Measurements from ENCODE around the gene ACTR6. TPM values are rescaled to one million over a fixed set of nuclear protein-coding genes. Genes with fewer than 3 reads are reported as not detected.

ACTR6 gene
- total and polyA plus RNA-seq, 4 experiments from 2014 or later: 37.5 to 64.2 (median 48.3) TPM

DNA sequence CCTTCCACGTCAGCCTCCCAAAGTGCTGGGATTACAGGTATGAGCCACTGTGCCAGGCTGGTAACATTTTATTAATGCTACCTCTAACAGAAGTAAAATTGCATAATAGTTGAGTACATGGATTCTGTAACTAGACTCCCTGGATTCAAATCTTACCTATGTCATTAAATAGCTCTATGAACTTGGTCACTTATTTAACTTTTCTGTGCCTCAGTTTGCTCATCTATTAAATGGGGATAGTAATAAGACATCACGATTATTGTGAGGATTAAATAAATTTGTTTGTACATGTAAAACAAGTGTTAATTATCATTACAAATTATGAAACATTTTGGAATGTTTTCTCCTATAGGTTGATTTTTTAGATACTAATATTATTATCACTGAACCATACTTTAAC lies 6.7 kb downstream of the ACTR6 start:
- no peaks in the 10 kb centered on the region for H3K27me3 ChIP-seq (ENCODE audit: insufficient read depth, low read length)
- intact Hi-C loops (cut with micrococcal nuclease): loop anchor here (10.0 kb wide), 1 partner anchor 1917 kb away; the partner anchor contains the start of genes NUP37 and PARPBP
- Mint-ChIP-seq H3K4me3 (no peak overlapping the region), H3K27me3 (no peaks in the 10 kb centered on the region), H3K4me1 (peaks cover 6 to 20% (median 12%) of the 10 kb centered on the region in 4 donors), H3K27ac (no peak overlapping the region), H3K9me3 (no peaks in the 10 kb centered on the region), H3K36me3 (peaks cover 32 to 48% of the 10 kb centered on the region in 2 donors)
- H3K36me3 ChIP-seq (ENCODE audit: insufficient read depth, low read length): peaks cover 41% of the 10 kb centered on the region
- no peak overlapping the region for H3K4me3 ChIP-seq (ENCODE audit: low read length in 2 of 2)
- DNase-seq: no peak
- H3K9me3 ChIP-seq (ENCODE audit: control insufficient read depth in 1 of 2, low read length in 2 of 2): no peaks in the 10 kb centered on the region
- ChIA-PET CTCF (ENCODE audit: partially characterized antibody) (no interaction called here), POLR2A (ENCODE audit: partially characterized antibody) (no interaction called here)
- peaks cover 16% of the 10 kb centered on the region for H3K4me1 ChIP-seq (ENCODE audit: insufficient read depth, low read length)
- H3K27ac ChIP-seq (ENCODE audit: low read depth, low read length): no peak overlapping the region

DNA sequence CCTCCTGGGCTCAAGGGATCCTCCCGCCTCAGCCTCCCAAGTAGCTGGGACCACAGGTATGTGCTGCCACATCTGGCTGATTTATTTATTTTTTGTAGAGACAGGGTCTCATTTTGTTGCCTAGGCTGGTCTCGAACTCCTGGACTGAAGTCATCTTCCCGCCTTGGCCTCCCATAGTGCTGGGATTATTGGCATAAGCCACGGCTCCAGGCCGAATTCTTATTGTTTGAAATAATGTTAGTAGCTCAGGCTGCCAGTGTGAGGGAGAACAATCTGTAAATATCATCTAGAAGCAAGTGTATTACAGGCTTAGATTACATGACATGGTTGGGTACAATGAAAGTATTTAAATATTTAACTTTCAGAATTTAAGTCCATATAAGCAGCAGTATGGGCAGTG lies 8.2 kb downstream of the ACTR6 start:
- Histone ChIP-seq H3K27ac (ENCODE audit: low read depth, low read length) (no peak overlapping the region), H3K4me3 (ENCODE audit: low read length in 2 of 2) (no peak overlapping the region), H3K27me3 (ENCODE audit: insufficient read depth, low read length) (no peaks in the 10 kb centered on the region), H3K9me3 (ENCODE audit: control insufficient read depth in 1 of 2, low read length in 2 of 2) (no peaks in the 10 kb centered on the region), H3K36me3 (ENCODE audit: insufficient read depth, low read length) (peaks cover 46% of the 10 kb centered on the region), H3K4me1 (ENCODE audit: insufficient read depth, low read length) (peaks cover 7% of the 10 kb centered on the region)
- Mint-ChIP-seq H3K4me3 (no peak overlapping the region), H3K27ac (peak overlapping the region in 1 of 7 donors; percentile 15), H3K36me3 (peaks cover 37 to 50% of the 10 kb centered on the region in 2 donors), H3K9me3 (no peaks in the 10 kb centered on the region), H3K27me3 (no peaks in the 10 kb centered on the region), H3K4me1 (peaks cover 0 to 8% (median 1%) of the 10 kb centered on the region in 4 donors)
- intact Hi-C loops (cut with micrococcal nuclease): loop anchor here (10.0 kb wide), 1 partner anchor 1916 kb away; the partner anchor contains the start of genes NUP37 and PARPBP
- DNase-seq: no peak
- POLR2A ChIA-PET (ENCODE audit: partially characterized antibody): no interaction called here
- CTCF ChIA-PET (ENCODE audit: partially characterized antibody): interaction anchor here (0.5 to 1.4 kb wide), 2 partner anchors 26 to 54 kb away, joined by 3 read pairs; no protein-coding TSS in a partner anchor

DNA sequence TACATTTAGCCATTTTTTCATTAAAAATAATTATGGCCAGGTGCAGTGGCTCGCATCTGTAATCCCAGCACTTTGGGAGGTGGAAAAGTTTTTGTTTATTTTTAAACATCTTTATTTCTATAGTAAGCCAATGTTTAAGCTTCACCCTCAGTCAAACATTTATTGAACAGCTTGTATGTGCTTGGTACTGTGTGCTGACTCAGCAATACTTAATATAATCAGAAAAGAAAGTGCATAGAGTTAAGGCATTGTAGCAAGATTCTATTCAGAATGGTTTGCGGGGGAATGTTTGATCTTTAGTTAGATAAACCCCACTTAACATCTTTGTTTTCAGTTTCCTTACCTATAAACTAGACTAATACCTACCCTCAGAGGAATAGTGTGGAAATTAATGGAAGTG lies 11.1 kb downstream of the ACTR6 start:
- peaks cover 46% of the 10 kb centered on the region for H3K36me3 ChIP-seq (ENCODE audit: insufficient read depth, low read length)
- H3K4me3 ChIP-seq (ENCODE audit: low read length in 2 of 2): no peak overlapping the region
- H3K4me1 ChIP-seq (ENCODE audit: insufficient read depth, low read length): no peaks in the 10 kb centered on the region
- Mint-ChIP-seq H3K36me3 (peaks cover 50 to 67% of the 10 kb centered on the region in 2 donors), H3K4me1 (peaks cover 0 to 3% (median 2%) of the 10 kb centered on the region in 4 donors), H3K27ac (no peak overlapping the region), H3K9me3 (no peaks in the 10 kb centered on the region), H3K4me3 (no peak overlapping the region), H3K27me3 (no peaks in the 10 kb centered on the region)
- CTCF ChIA-PET (ENCODE audit: partially characterized antibody): no interaction called here
- DNase-seq: no peak
- no peaks in the 10 kb centered on the region for H3K9me3 ChIP-seq (ENCODE audit: control insufficient read depth in 1 of 2, low read length in 2 of 2)
- H3K27me3 ChIP-seq (ENCODE audit: insufficient read depth, low read length): no peaks in the 10 kb centered on the region
- POLR2A ChIA-PET (ENCODE audit: partially characterized antibody): no interaction called here
- H3K27ac ChIP-seq (ENCODE audit: low read depth, low read length): no peak overlapping the region
- intact Hi-C loops (cut with micrococcal nuclease): no loop called here

DNA sequence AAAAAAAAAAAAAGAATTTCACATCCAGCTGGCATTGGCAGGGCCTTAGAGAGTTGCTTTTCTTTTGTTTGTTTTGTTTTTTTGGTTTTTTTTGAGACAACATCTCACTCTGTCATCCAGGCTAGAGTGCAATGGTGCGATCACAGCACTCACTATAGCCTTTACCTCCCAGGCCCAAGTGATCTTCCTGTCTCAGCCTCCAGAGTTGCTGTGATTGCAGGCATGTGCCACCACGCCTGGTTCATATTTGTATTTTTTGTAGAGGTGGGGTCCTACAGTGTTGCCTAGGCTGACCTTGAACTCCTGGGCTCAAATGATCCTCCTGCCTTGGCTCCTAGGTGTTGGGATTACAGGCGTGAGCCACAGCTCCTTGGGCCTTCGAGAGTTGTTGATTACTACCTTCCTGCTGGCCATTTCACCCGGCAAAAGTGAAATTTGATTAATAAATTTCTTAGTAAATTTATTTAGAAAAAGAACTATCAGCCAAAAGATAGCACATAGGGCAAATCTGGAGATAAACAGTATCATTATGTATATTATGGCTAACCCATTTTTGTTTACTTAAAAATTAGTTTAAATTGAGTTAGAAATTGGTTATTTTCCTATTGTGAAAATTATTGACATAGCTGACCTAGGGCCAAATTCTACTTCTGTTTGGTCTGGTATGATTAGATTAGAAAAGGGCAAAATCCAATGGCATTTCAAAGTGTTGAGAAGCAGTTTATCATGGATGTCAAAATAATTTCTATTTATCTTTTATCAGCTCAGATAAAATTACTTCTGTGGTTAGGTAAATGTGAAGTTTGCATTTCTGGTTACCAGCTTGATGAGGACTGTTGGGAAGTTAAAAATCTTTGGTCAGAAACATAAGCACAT lies 12.6 kb downstream of the ACTR6 start:
- Histone ChIP-seq H3K9me3 (ENCODE audit: control insufficient read depth in 1 of 2, low read length in 2 of 2) (no peaks in the 10 kb centered on the region), H3K27ac (ENCODE audit: low read depth, low read length) (no peak overlapping the region), H3K36me3 (ENCODE audit: insufficient read depth, low read length) (peaks cover 36% of the 10 kb centered on the region), H3K4me1 (ENCODE audit: insufficient read depth, low read length) (no peaks in the 10 kb centered on the region), H3K4me3 (ENCODE audit: low read length in 2 of 2) (no peak overlapping the region), H3K27me3 (ENCODE audit: insufficient read depth, low read length) (no peaks in the 10 kb centered on the region)
- intact Hi-C loops (cut with micrococcal nuclease): no loop called here
- Mint-ChIP-seq H3K36me3 (peaks cover 46 to 65% of the 10 kb centered on the region in 2 donors), H3K4me1 (peaks cover 0 to 3% (median 2%) of the 10 kb centered on the region in 4 donors), H3K27me3 (no peaks in the 10 kb centered on the region), H3K9me3 (no peaks in the 10 kb centered on the region), H3K4me3 (no peak overlapping the region), H3K27ac (peak overlapping the region in 1 of 7 donors; percentile 76)
- no peak for DNase-seq
- POLR2A ChIA-PET (ENCODE audit: partially characterized antibody): interaction anchor here (1.7 kb wide), 1 partner anchor 13 kb away, joined by 8 read pairs; the partner anchor contains the start of gene ACTR6
- CTCF ChIA-PET (ENCODE audit: partially characterized antibody): no interaction called here

DNA sequence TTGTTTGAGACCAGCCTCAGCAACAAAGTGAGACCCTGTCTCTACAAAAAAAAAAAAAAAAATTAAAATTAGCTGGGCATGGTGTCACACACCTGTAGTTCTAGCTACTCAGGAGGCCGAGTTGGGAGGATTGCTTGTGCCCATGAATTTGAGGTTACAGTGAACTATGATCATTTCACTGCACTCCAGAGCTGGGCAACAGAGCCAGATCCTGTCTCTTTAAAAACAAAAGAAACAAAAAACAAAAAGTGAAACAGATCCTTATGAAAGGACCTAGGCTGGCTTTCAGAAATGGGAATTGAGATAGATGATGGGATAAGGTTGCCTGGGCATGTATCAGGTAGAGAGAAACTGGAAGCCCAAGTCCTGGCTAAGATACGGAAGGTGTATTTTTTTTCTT lies 13.9 kb downstream of the ACTR6 start:
- intact Hi-C loops (cut with micrococcal nuclease): no loop called here
- H3K36me3 Mint-ChIP-seq: peaks cover 39 to 64% of the 10 kb centered on the region in 2 donors
- Histone ChIP-seq H3K27ac (ENCODE audit: low read depth, low read length) (no peak overlapping the region), H3K36me3 (ENCODE audit: insufficient read depth, low read length) (peaks cover 34% of the 10 kb centered on the region), H3K4me3 (ENCODE audit: low read length in 2 of 2) (no peak overlapping the region), H3K4me1 (ENCODE audit: insufficient read depth, low read length) (no peaks in the 10 kb centered on the region), H3K27me3 (ENCODE audit: insufficient read depth, low read length) (no peaks in the 10 kb centered on the region), H3K9me3 (ENCODE audit: control insufficient read depth in 1 of 2, low read length in 2 of 2) (no peaks in the 10 kb centered on the region)
- DNase-seq: no peak
- ChIA-PET CTCF (ENCODE audit: partially characterized antibody) (no interaction called here), POLR2A (ENCODE audit: partially characterized antibody) (interaction anchor here (1.7 kb wide), 1 partner anchor 14 kb away, joined by 8 read pairs; the partner anchor contains the start of gene ACTR6)
- H3K4me1 Mint-ChIP-seq: peaks cover 0 to 3% (median 2%) of the 10 kb centered on the region in 4 donors
- H3K4me3 Mint-ChIP-seq: no peak overlapping the region
- no peaks in the 10 kb centered on the region for H3K9me3 Mint-ChIP-seq
- no peaks in the 10 kb centered on the region for H3K27me3 Mint-ChIP-seq
- H3K27ac Mint-ChIP-seq: peak overlapping the region in 2 of 7 donors; percentile 48 to 53

DNA sequence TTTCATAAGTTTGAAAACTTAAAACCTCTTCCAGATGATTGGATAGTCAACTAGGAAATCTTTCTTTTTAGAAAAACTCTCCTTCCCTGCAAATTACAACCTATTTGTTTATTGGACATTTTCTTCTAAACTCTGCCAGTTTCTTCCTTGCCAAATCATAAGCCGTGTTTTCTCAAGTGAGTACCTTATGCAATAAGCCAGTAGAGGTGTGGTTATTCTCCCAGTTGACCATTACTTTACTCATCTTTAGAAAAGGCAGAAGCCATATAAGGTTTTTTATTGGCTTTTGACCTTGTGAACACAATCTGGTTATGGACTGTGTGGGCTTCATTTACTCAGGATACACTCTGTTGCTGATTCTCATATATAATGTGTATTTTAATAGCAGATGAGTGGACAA lies 14.6 kb downstream of the ACTR6 start:
- no peak for DNase-seq
- Histone ChIP-seq H3K27ac (ENCODE audit: low read depth, low read length) (no peak overlapping the region), H3K27me3 (ENCODE audit: insufficient read depth, low read length) (no peaks in the 10 kb centered on the region), H3K4me3 (ENCODE audit: low read length in 2 of 2) (no peak overlapping the region), H3K9me3 (ENCODE audit: control insufficient read depth in 1 of 2, low read length in 2 of 2) (no peaks in the 10 kb centered on the region), H3K36me3 (ENCODE audit: insufficient read depth, low read length) (peaks cover 34% of the 10 kb centered on the region), H3K4me1 (ENCODE audit: insufficient read depth, low read length) (no peaks in the 10 kb centered on the region)
- CTCF ChIA-PET (ENCODE audit: partially characterized antibody): no interaction called here
- Mint-ChIP-seq H3K9me3 (no peaks in the 10 kb centered on the region), H3K4me1 (peaks cover 0 to 3% (median 2%) of the 10 kb centered on the region in 4 donors), H3K27ac (peak overlapping the region in 2 of 7 donors; percentile 19 to 70), H3K36me3 (peaks cover 40 to 64% of the 10 kb centered on the region in 2 donors), H3K27me3 (no peaks in the 10 kb centered on the region), H3K4me3 (no peak overlapping the region)
- intact Hi-C loops (cut with micrococcal nuclease): no loop called here
- POLR2A ChIA-PET (ENCODE audit: partially characterized antibody): no interaction called here

DNA sequence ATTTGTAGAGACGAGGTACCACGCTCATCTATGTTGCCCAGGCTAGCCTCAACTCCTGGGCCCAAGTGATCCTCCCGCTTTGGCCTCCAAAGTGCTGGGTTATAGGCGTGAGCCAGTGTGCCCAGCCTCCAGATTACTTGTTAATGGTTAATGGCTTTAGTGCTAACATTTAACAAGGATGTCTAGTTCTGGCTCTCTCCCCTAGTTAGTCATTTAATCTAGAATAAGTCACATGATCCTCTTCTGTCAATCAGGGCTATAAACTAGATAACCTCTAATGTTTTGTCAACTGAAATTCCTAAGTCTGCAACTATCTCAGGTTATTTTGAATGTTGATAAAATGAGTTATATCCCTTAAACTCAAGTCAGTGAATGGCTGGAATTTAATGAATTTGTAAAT lies 15.7 kb downstream of the ACTR6 start:
- H3K27me3 Mint-ChIP-seq: no peaks in the 10 kb centered on the region
- no peak overlapping the region for H3K4me3 Mint-ChIP-seq
- H3K36me3 Mint-ChIP-seq: peaks cover 36 to 64% of the 10 kb centered on the region in 2 donors
- Histone ChIP-seq H3K4me1 (ENCODE audit: insufficient read depth, low read length) (no peaks in the 10 kb centered on the region), H3K36me3 (ENCODE audit: insufficient read depth, low read length) (peaks cover 24% of the 10 kb centered on the region), H3K27ac (ENCODE audit: low read depth, low read length) (no peak overlapping the region), H3K4me3 (ENCODE audit: low read length in 2 of 2) (no peak overlapping the region), H3K27me3 (ENCODE audit: insufficient read depth, low read length) (no peaks in the 10 kb centered on the region), H3K9me3 (ENCODE audit: control insufficient read depth in 1 of 2, low read length in 2 of 2) (no peaks in the 10 kb centered on the region)
- peaks cover 0 to 3% (median under 1%) of the 10 kb centered on the region in 4 donors for H3K4me1 Mint-ChIP-seq
- ChIA-PET POLR2A (ENCODE audit: partially characterized antibody) (no interaction called here), CTCF (ENCODE audit: partially characterized antibody) (no interaction called here)
- H3K27ac Mint-ChIP-seq: no peak overlapping the region
- H3K9me3 Mint-ChIP-seq: no peaks in the 10 kb centered on the region
- intact Hi-C loops (cut with micrococcal nuclease): no loop called here
- DNase-seq: no peak

All from CD4-positive, alpha-beta memory T cell (primary cell).